NCI-H748 treated with DMSO at 0.1 percent for 48 hours (cell line): Measurements from ENCODE around the gene C11orf52.

Experiments
- DNase-seq: peaks from one replicate; lab custom pipeline; 2025; lab: John Stamatoyannopoulos, UW

Gene C11orf52

GRCh38 chr11:111976119-111976766 is 57.5 kb downstream of the C11orf52 start:
- no peak for DNase-seq
